ENCODE measurements around the gene FARS2.

FARS2 gene

DNA sequence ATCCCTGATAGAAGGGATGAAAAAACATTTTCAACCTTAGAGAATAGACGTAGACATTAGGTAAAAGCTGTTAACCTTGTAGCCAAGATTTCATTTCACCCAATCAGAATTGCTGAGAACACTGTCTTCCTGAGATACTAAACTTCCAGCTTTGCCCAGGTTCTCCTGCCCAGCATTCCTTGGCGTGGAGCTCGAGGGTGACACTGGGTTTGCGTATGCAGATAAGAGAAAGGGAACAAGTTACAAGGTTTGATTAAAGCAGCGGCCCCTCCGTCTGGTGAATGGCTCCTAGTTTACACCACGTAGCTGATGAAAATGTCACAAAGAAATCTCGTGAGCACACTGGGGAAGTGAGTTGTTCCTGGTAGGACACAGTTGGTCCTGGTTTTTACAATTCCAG lies 247.8 kb downstream of the FARS2 start:
- DNase-seq (ENCODE audit: low read depth) = no peak

DNA sequence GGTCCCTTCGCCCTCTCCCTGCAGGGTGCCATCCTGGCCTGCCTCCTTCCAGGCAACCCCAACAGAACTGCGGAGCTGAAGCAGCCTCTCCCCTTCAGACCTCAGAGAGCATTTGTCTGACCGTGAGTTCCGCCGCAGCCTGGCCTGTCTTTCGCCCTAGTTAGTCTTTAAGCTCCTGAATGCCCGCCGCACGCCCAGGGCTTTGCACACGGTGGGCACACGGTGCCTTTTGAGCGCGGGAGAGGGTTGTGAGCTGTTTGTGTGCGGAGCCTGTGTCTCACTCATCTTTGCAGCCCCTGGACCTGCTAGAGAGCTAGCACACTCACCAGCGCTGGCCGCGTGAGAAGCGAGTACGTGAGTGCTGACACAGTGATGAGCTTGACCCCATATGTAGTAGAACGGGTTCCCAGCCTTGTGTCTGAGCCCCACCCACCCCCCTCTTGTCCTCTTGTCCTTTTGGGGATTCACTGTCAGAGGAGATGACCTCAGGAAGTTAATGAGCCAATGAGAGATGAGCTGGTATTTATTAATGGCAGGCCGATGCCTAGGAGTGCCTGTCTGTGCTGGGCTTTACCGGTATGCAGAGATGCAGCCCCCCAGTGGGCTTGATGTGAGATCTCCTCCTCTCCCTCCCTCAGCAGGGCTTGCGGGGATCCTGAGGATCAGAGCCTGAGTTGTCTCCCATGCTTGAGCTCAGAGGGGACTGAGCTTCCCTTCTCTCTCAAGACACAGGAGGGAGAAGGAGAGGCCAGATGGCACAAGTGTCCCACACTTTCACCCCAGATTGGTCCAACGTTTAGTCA lies 249.2 kb downstream of the FARS2 start:
- no peak for DNase-seq (ENCODE audit: low read depth)

DNA sequence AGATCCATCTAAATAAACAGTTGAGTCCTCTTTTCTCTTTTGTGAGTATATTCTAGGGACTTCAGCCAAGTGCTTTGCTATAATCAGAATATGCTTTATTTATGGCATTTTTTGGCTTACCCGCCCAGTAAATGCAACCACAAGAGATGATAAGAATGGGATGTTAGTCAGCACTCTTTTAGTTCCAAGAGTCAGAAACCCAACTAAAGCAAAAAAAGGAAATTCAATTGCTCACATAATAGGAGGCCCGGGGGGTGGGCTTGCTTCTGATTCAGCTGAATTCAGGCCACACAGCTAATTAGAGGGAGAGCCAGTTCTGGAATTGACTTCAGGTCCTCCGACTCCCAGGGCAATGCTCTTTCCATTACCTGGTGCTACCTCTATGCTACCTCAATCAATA lies 250.6 kb downstream of the FARS2 start:
- no peak for DNase-seq (ENCODE audit: low read depth)

DNA sequence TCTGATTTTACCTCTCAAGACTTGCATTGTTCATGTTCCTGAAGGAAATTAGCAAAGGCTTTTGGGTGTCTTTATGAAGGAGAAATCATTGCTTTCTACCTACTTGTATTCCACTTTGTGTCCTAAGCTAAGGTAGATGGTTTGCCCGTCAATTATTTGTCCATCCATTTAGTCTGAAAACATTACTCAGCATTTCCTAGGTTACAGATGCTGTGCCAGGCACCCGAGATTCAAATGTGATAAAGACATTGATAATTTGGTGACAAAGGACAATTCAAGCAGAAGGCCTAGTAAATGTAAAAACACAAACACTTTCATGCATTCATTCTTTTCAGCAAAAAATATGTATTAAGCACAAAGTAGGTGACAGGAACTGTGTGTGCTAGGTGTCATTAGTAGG lies 251.1 kb downstream of the FARS2 start:
- DNase-seq (ENCODE audit: low read depth) = no peak

DNA sequence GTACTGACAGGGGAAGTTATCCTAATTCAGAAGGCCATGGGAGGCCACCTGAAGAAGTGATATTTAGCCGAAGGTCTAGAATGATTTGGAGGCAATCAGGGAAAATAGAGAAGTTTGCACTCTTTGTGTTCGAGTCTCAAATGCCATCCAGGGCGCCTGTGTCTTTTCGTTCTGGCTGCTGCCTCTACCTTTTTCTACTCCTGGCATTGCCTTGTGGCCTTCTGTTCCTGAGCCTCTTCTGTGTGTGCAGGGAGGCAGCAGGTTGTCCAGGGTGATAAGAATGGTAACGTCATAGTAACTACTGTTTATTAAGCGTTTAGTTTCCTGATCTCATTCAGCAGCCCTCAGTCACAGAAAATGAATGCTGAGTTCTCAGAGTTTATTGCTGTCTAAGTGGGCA lies 252.1 kb downstream of the FARS2 start:
- no peak for DNase-seq (ENCODE audit: low read depth)

DNA sequence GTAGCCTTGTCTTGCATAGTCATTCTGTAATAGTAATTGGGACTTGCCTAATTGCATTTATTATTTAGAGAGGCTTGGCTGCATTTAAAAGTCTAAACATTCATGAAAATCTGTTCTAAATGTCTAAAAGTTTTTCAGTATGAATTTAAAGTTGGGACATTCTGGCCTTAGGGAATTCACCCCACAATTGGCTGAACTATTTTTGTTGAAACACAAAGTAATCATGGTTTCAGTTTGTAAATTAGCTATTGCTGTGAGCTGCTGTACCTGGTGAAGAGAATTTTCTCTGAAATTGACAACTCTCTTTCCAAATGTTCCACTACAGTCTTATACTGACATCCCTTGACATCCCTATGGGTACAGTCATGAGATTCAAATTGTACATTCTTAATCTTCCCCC lies 253.0 kb downstream of the FARS2 start:
- DNase-seq (ENCODE audit: low read depth) = no peak

DNA sequence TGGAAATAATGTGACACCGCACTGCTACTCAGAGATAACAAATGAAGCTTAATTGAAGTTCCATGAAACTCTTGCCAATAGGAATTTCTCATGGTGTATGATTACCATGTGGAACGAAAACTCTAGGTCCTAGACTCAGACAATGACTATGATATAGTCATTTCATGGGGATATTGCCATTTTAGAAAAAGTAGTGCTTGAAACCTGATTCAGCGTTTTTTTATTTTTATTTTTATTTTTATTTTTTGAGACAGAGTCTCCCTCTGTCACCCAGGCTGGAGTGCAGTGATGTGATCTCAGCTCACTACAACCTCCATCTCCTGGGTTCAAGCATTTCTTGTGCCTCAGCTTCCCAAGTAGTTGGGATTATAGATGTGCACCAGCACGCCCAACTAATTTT lies 253.9 kb downstream of the FARS2 start:
- no peak for DNase-seq (ENCODE audit: low read depth)

DNA sequence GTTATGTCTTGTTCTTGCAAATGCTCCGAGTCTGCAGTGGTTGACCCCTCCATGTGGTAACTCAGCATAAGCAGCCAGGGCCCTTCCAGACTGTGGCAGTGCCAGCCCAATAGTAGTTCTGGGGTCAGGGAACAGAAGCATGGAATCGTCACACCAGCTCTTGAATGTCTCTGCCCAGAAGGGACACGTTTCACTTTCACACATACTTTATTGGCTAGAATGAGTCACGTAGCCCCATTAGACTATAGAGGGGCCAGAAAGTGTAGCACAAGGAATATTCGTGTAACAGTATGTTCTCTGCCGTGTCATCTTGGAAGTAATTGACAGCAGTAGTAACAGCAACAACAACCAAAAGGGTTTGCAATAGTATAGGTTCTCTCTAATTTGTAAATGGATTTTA lies 254.7 kb downstream of the FARS2 start:
- no peak for DNase-seq (ENCODE audit: low read depth)

DNA sequence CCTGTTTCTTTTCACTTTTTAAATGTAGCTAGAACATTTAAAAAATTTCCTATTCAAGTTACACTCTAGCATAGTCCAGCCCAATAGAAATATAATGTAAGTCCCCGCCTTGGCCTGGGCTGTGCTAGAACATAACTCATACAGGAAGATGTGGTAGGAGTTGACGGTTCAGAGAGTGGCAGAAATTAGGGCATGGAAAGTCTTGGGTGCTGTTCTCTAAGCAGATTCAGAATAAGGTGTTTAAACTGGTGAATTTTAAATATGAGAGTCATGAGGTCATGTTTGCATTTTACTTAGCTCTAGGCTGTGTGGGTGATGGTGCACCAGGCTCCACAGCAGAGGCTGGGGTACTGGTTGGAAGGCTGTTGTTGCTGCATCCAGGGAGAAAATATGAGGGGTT lies 256.5 kb downstream of the FARS2 start:
- no peak for DNase-seq (ENCODE audit: low read depth)

DNA sequence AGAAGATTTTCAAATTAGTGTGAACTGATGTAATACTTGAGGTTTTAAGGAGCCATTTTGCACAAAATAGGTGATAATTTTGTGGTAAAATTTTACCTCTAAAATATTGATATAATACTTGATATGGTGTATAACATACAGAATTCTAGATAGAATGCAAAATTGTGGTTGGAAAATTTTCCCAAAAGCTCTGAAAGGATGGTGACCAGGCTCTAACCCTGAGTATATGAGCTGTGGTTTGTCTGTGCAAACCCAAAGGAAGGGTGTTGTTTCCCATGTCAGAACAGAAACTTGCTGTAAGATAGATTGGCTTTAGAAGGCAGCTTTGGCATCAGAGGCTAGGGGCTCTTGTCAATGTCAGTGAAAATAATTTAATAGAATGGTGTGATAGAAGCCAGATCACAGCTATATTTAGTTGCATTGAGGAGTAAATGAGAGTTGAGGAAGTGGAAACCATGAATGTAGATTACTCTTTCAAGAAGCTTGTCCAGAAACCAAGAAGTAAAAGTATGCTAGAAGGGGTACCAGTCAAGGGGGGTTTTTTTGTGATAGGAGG lies 257.7 kb downstream of the FARS2 start:
- no peak for DNase-seq (ENCODE audit: low read depth)

DNA sequence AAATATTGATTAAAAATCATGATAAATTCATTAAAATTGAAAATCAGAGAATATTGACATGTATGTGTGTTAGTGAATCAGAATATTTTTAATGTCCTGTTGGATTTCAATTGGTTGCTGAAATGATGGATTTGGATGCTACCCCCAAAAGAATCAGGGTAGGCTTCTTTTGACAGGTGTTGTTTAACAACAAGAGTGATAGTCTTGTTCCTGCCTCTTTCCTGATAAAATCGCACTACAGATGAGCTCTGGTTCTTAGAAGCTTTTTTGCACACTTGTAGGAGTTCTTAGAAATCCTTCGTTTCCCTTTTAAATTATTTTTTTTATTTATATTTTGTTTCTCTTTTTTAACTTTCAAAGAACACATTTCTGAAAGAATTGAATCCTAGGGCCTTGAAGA lies 259.5 kb downstream of the FARS2 start:
- no peak for DNase-seq (ENCODE audit: low read depth)

DNA sequence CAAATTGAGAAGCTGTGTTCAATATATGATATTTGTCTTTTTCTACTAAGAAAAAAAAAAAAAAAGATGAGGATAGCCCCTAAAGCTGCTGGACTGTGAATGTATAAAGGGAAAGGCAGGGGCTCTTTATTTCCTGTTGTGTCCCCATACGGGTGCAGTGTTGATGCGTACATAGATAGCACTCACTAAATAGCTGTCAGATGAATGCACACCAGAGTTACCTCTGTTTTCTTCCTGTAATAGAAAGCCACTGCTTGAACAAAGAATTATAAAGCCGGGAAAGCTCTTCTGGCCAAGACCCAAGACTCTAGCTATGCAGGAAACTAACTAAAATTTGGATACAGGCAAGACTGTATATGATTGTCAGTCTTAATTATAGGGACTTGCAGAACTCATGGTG lies 260.0 kb downstream of the FARS2 start:
- DNase-seq (ENCODE audit: low read depth) = no peak

DNA sequence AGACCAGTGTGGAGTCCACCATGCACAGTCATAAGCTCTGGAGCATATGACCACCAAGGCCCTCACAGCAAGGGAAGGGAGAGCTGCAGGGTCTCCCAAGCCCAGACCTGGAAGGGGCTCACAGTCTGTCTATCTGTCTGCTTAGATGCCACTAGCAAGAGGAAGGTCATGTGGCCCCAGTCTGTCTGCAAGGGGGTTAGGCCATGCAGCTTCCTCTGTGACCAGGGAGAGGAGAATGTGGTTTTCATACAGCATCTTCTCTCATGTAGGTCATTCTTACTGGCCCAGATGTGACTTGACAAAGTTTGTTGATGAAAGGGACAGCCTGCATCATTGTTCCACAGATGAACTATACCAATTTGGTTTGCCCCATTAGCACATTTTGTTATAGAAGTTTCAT lies 260.8 kb downstream of the FARS2 start:
- DNase-seq (ENCODE audit: low read depth) = no peak

DNA sequence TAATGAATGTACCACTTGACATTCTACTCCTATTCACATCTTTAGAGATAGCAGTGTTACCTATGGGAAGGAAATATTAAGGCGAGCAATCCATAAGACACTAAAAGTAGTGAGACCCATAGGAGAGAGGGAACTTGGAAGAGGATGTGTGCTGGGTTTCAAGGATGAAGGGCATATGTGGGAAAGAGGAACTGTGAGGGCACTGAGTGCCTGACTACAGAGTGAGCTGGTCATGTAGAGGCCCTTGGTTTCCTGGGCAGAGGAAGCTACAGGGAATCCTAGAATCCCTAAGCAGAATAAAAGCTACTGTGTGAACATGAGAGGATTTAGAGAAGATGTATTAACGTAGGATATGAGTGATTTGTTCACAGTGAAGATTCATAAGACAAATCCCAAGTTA lies 262.8 kb downstream of the FARS2 start:
- no peak for DNase-seq (ENCODE audit: low read depth)

DNA sequence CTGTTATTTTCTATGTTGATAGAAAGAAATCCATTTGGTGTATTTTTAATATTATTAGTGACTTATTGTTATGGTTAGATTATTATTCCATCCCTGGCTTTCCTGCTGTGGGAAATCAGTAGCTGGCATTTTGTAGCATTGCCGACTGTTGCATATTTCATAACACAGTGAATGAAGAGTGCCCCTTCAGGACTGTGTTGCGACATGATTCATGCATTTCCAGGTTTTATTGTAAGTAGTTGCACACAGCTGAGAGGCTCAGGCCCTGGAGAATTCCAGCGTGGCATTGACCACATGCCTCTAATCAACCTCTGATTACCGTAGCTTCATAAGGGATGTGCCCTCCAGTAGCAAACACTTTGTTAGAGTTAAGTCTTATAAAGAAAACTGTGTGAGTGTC lies 263.9 kb downstream of the FARS2 start:
- no peak for DNase-seq (ENCODE audit: low read depth)

DNA sequence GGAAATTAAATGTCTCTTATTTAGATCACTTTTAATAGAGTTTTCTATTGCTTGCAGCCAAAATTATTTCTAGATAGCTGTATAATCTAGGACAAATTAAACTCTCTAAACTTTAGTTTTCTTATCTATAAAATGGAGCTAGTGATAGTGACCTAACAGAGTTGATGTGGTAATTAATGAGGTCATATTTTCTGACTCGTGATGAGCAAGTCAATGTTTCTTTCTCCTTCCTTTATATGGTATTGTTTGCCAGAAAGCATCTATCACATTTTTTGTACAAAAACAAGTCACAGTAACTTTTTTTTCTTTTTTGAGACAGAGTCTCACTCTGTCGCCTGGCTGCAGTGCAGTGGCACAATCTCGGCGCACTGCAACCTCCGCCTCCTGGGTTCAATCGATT lies 267.7 kb downstream of the FARS2 start:
- no peak for DNase-seq (ENCODE audit: low read depth)

DNA sequence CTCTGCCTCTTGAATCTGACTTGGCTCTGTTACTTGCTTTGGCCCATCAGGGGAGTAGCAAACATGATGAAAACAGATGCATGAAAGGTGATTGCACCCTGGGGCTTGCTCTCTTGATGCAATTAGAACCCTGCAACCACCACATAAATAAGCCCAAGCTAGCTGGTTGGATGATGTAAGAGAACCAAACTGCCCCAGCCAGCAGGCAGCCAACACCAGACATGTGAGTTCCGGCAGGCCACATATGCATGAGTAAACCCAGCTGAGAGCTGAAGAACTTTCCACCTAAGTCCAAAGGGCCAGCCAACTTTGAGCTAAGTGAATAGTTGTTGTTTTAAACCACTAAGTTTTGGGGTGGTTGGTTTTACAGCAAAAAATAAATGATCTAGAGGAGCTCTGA lies 268.4 kb downstream of the FARS2 start:
- no peak for DNase-seq (ENCODE audit: low read depth)

DNA sequence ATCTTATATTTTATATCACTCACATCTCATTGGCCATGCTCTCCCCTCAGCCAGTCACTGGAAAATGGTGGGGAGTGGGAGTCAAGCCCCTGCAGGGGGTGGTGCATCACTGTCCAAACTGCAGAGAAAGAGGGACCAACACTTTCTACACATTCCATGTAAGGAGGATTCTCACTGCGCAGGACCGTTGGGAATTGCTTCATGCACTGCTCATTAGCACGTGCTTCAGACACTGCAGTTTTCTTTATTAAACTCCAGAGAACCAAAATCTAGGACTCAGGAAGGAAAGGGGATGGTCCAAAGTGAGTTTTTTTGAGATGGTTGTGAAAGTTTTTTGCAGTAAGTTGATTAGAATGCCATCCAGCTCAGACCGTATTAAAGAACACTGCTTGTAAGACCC lies 269.8 kb downstream of the FARS2 start:
- no peak for DNase-seq (ENCODE audit: low read depth)

DNA sequence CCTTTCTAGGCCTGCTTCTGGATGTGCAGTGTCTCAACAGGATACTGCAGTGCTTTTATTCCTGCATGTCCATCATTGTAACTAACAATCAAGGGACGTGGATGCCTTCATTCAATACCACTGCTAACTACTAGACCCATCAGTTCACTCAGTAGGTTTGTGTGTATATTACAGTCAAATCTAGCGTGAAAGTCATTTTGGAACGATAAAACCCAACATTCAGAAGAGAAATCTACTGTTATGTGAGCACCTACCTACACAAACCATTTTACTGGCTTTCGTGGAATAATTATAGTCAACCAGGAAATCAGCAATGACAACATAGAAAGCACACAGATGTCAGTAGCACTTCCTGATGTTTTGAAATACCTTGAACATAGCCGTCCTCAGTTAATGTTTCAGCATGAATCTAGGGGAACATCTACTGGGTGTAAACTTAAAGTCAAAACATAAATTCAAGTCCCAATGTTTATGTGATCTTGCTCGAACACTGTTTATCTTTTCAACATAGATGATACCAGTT lies 270.6 kb downstream of the FARS2 start:
- no peak for DNase-seq (ENCODE audit: low read depth)

DNA sequence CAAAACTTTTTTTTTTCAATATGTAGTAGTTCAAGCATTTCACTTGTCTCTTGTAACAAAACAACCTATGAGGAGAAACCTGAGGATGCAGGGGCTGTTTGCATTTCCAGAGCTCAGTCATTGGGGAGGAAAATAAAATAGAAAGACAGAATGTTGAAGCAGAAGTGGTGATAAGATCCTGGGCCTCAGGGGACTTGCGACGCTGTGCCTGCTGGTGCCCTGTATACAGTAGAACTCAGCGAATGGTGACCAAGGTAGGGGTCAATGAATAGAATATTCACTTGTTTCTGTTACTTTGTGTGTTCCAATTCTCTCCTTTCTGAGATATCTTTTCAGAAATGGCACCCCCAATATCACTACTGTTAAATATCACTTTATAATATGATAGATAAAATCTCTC lies 271.6 kb downstream of the FARS2 start:
- DNase-seq (ENCODE audit: low read depth) = no peak

DNA sequence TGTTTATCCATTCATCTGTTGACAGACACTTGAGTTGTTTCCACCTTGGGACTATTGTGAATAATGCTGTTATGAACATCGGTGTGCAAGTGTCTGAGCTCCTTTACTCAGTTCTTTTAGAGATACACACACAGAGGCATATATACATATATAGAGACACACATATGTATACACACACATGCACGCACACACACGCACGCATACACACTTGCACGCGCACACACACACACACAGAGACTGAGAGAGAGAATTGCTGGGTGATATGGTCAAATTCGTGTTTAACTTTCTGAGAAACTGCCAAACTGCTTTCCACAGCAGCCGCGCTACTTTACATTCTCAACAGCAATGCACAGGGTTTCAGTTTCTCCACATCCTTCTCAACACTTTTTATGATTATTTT lies 273.3 kb downstream of the FARS2 start:
- DNase-seq (ENCODE audit: low read depth) = no peak

DNA sequence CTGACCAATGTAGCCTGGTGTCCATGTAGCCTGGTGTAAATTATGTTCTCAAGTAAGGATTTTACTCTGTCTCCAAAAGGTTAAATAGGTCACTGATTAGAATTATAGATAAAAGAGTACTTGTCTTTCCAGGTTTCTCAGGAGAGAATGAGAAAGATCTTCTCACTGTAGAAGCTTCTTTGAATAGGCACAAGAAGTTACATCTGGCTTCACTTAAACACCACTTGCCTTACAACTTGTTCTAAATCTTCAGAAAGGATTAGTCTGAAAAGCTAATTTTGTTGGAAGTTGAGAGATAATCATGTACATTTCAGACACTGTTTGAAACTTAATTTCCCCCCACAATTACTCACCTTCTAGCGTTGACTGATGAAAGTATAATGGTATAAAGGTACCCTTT lies 275.3 kb downstream of the FARS2 start:
- no peak for DNase-seq (ENCODE audit: low read depth)

DNA sequence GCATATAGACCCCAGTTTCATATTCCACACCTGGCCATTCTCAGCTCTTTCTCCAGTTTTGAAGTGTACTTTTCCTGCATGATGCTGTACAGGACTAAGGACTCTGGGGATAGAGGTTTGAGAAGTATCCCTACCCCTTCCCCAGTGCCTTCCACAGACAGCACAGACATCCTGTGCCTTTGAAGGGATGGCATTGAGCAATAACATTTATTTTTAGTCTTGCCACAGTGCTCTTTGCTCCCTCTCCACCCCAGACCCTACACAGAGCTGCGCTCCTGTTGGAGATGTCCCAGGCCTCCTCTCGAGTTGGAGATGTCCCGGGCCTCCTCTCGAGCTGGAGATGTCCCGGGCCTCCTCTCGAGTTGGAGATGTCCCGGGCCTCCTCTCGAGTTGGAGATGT lies 275.8 kb downstream of the FARS2 start:
- no peak for DNase-seq (ENCODE audit: low read depth)

DNA sequence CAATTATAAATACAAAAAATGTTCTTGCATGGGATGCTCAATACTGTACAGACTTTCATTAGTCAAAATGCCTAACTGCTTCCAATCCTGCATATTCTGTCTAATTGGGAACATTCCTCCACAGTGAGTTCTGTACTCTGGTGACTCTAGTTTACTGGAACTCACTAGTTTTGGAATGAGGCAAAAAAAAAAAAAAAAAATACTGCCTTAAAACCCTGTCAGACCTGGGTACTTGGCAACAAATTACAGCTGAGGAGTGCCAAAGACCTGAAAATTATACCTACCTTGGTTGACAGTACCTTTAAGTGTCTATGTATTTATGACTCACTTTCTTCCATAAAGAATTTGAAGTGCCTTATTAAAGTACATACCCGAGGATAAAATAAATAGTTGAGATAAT lies 276.7 kb downstream of the FARS2 start:
- DNase-seq (ENCODE audit: low read depth) = no peak

Measured in activated T-helper 1 cell treated with Interleukin-2 at 50 U/mL for 16 hours (primary cell).